Loucy (cell line): ENCODE measurements around the gene PDK3.

ENCODE experiments used
- CTCF ChIP-seq: fragments of 200-600 bp; sonication (generic); conservative IDR thresholded peaks from 2 replicates; pipeline ENCODE4 v1.5.1; 2014; ENCODE audit warnings: mild to moderate bottlenecking, antibody characterized with exemption, low read length
- EZH2phosphoT487 ChIP-seq: fragments of 200-600 bp; IDR thresholded peaks from 2 replicates; pipeline ENCODE4 v1.6.1; 2018; ENCODE audit warnings: antibody characterized with exemption, mild to moderate bottlenecking, moderate library complexity, borderline replicate concordance

- peak; percentile 46 for TF ChIP-seq CTCF
- no peak for TF ChIP-seq EZH2phosphoT487
Measured at GRCh38 chrX:24515447-24515846, 50.4 kb downstream of the PDK3 start.
